Esophagus muscularis mucosa (tissue), 3 donors: ENCODE data around the gene EPM2A.

Experiments used
- CTCF ChIP-seq, 3 experiments: fragments of 200-600 bp in 2 of 3; fragments of 450-650 bp in 1 of 3; sonication (generic) in 2 of 3; IDR thresholded peaks; one replicate each; pipeline ENCODE4 v1.5.1; 2017 to 2019; ENCODE audit warnings: antibody characterized with exemption in 3 of 3, mild to moderate bottlenecking in 2 of 3, moderate library complexity in 1 of 3
- POLR2AphosphoS5 ChIP-seq, 2 donors: sonication (generic); formaldehyde crosslinking; IDR thresholded peaks; one replicate each; pipeline ENCODE4 v1.6.1; 2017; ENCODE audit warnings: antibody characterized with exemption in 2 of 2

GRCh38 chr6:145715426-145715825 is 19.9 kb downstream of the EPM2A start:
- no peak for TF ChIP-seq CTCF (IDR thresholded peaks at IDR 0.05)
- TF ChIP-seq POLR2AphosphoS5 (IDR thresholded peaks at IDR 0.05) = no peak
